ENCODE data around the gene CDH4. TPM values are rescaled to one million over a fixed set of nuclear protein-coding genes. Genes with fewer than 3 reads are reported as not detected.

Gene CDH4
- total and polyA plus RNA-seq, 12 donors = 0.04 to 0.25 (median 0.08) TPM; not detected in 5

DNA sequence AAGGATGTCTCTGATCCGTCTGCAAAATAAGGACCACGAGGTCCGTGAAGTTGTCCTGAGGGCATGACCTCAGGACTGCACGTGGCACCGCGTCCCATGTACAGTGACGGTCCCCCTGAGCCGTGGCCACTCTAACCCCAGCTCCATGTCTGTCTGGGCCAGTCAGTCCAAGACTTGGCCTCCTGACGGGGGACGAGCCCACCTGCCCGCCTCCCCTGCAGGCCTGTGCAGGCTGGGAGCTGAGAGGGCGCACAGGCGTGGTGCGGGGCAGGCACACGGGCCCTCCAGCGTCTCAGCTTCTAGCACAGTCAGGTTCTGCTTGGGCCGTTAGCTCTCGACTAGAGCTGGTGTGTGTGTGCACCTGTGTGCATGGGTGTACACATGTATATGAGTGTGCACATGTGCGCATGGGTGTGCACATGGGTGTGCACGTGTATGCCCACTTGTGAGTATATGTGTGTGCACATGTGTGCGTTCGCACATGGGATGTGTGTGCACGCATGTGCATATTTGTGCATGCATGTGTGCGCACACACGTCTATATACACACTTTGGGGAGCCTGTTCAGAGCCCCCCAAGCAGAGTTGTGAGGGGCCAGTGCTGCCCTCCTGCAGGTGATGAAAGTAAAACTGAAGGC lies 506.6 kb downstream of the CDH4 start:
- ATAC-seq (peak in 1 of 8 donors; percentile 21), DNase-seq (no peak)
- Histone ChIP-seq H3K4me1 (no peaks in the 10 kb centered on the region), H3K36me3 (no peaks in the 10 kb centered on the region), H3K4me3 (no peak overlapping the region), H3K27me3 (peaks cover 0 to 48% (median 19%) of the 10 kb centered on the region in 7 donors), H3K9me3 (no peaks in the 10 kb centered on the region), H3K27ac (no peak overlapping the region)
- 90 to 92% methylated on average over 25 of the region's 25 CpGs for WGBS, 2 donors
- intact Hi-C loops (cut with DNase I) = no loop called here
- TF ChIP-seq, protein P1, sequence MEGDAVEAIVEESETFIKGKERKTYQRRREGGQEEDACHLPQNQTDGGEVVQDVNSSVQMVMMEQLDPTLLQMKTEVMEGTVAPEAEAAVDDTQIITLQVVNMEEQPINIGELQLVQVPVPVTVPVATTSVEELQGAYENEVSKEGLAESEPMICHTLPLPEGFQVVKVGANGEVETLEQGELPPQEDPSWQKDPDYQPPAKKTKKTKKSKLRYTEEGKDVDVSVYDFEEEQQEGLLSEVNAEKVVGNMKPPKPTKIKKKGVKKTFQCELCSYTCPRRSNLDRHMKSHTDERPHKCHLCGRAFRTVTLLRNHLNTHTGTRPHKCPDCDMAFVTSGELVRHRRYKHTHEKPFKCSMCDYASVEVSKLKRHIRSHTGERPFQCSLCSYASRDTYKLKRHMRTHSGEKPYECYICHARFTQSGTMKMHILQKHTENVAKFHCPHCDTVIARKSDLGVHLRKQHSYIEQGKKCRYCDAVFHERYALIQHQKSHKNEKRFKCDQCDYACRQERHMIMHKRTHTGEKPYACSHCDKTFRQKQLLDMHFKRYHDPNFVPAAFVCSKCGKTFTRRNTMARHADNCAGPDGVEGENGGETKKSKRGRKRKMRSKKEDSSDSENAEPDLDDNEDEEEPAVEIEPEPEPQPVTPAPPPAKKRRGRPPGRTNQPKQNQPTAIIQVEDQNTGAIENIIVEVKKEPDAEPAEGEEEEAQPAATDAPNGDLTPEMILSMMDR (IDR thresholded peaks at IDR 0.05) = no peak

DNA sequence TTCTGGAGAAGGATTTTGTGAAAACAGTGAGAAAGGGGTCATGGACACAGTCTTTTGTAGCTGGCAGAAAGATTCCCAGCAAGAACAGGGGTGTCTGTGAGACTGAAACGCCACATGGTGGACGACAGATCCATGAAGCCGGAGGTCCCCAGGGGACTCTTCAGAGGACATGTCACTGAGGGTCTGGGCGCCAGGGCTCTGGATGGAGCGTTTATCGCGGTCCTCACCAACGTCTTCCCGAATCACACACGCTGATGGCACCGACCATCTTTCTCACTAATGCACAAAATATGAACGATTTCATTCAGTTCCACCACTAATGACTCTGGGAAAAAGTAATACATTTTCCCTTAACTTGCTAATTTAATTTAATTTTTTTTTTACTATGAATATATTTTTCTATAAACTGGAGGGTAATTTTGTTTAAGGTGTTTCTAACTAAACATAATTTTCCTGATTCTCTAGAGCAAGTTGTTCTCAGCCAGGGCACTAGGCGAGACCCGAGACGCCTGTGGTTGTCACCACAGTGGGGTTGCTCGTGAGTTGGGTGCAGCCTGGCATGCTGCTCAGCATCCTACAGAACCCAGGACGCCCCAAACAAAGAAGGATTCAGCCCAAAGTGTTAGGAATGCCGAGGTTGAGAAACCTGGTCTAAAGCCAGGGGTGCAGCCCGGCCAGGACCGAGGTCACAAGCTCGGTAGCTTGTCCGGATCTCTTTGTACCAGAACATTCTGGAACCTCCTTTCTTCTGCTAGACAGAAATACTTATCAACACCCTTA lies 507.4 kb downstream of the CDH4 start:
- H3K27me3 ChIP-seq = peaks cover 0 to 54% (median 27%) of the 10 kb centered on the region in 7 donors
- intact Hi-C loops (cut with DNase I) = loop anchor here in 1 of 10 donors (10.0 kb wide), 1 partner anchor 65 kb away; no protein-coding TSS in a partner anchor

DNA sequence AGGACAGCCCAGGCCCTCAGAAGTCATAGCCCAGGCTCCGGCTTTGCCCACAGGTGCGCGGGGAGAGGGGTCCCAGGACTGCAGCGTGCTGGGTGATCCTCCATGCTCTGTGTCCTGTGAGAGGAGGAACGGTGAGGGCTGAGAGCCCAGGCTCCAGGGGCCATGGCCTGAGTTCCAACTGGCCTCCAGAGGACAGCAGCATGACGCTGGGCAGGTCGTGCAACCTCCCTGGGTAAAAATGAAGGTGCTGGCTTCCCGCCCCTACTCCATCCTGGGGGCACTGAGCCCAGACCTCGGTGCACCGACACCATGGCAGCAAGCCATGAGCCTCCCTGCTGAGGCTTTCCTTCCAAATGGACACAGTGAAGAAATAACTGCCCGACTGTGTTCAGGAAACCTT lies 508.3 kb downstream of the CDH4 start:
- no peaks in the 10 kb centered on the region for H3K36me3 ChIP-seq
- ATAC-seq (no peak), DNase-seq (no peak)
- no peak overlapping the region for H3K27ac ChIP-seq
- H3K4me3 ChIP-seq = no peak overlapping the region
- intact Hi-C loops (cut with DNase I) = loop anchor here in 1 of 10 donors (10.0 kb wide), 1 partner anchor 64 kb away; no protein-coding TSS in a partner anchor
- TF ChIP-seq, protein P1 (IDR thresholded peaks at IDR 0.05) = no peak
- WGBS, 2 donors = 74 to 81% methylated on average over 11 of the region's 11 CpGs
- no peaks in the 10 kb centered on the region for H3K9me3 ChIP-seq
- H3K27me3 ChIP-seq = peaks cover 0 to 63% (median 34%) of the 10 kb centered on the region in 7 donors
- no peaks in the 10 kb centered on the region for H3K4me1 ChIP-seq

More for the DNA sequence above, 507.4 kb downstream of the CDH4 start:
- Histone ChIP-seq H3K9me3 (no peaks in the 10 kb centered on the region), H3K36me3 (no peaks in the 10 kb centered on the region), H3K27ac (no peak overlapping the region), H3K4me3 (no peak overlapping the region), H3K4me1 (no peaks in the 10 kb centered on the region)
- DNase-seq (no peak), ATAC-seq (no peak)
- TF ChIP-seq, protein P1 (IDR thresholded peaks at IDR 0.05) = no peak
- 80 to 84% methylated on average over 22 of the region's 22 CpGs for WGBS, 2 donors

DNA sequence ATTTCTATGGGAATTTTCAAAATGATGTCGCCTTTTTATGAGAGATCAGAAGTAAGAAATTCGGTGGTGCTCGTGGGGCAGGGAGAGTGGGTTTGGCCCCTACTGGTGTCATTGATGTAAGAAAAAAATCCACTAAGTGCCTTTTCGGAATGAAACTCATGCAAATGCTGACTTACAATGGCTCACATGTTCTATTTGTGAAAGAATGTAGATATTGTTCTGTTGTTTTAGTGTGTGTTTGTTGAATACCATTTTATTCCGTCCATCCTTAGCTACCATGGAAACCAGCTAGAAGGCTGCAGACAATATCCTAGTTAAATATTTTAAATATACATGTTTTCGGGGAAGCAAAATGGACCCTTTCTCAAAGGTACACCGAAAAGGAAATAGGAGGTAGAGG lies 508.7 kb downstream of the CDH4 start:
- Histone ChIP-seq H3K9me3 (no peaks in the 10 kb centered on the region), H3K4me3 (no peak overlapping the region), H3K36me3 (no peaks in the 10 kb centered on the region), H3K4me1 (no peaks in the 10 kb centered on the region), H3K27ac (no peak overlapping the region), H3K27me3 (peaks cover 0 to 67% (median 37%) of the 10 kb centered on the region in 7 donors)
- intact Hi-C loops (cut with DNase I) = loop anchor here in 1 of 10 donors (10.0 kb wide), 1 partner anchor 64 kb away; no protein-coding TSS in a partner anchor
- ATAC-seq = no peak
- DNase-seq = no peak
- WGBS, 2 donors = 81 to 82% methylated on average over 7 of the region's 7 CpGs
- TF ChIP-seq, protein P1 (IDR thresholded peaks at IDR 0.05) = no peak

All from heart right ventricle (tissue), 16 donors.